ENCODE measurements around the gene ULK4.

The ULK4 gene

GRCh38 chr3:41627477-41628087, 334.3 kb downstream of the ULK4 start:
- no peak for FAIRE-seq

GRCh38 chr3:41612853-41613252, 349.1 kb downstream of the ULK4 start:
- no peak for FAIRE-seq

GRCh38 chr3:41611008-41611407, 350.9 kb downstream of the ULK4 start:
- no peak for FAIRE-seq

GRCh38 chr3:41608347-41608746, 353.6 kb downstream of the ULK4 start:
- no peak for FAIRE-seq

GRCh38 chr3:41603807-41604206, 358.1 kb downstream of the ULK4 start:
- no peak for FAIRE-seq

GRCh38 chr3:41602121-41602520, 359.8 kb downstream of the ULK4 start:
- no peak for FAIRE-seq

GRCh38 chr3:41601404-41601987, 360.4 kb downstream of the ULK4 start:
- FAIRE-seq, result no peak

- no peak for FAIRE-seq
These were observed 361.3 kb downstream of the ULK4 start for GRCh38 chr3:41600616-41601015.

- no peak for FAIRE-seq
These were observed 362.8 kb downstream of the ULK4 start for GRCh38 chr3:41599127-41599484.

GRCh38 chr3:41598402-41599126, 363.3 kb downstream of the ULK4 start:
- no peak for FAIRE-seq

GRCh38 chr3:41593774-41594173, 368.1 kb downstream of the ULK4 start:
- FAIRE-seq, result no peak

- no peak for FAIRE-seq
These were observed 369.0 kb downstream of the ULK4 start for GRCh38 chr3:41592753-41593510.

GRCh38 chr3:41583014-41583413, 378.9 kb downstream of the ULK4 start:
- no peak for FAIRE-seq

GRCh38 chr3:41581700-41582099, 380.2 kb downstream of the ULK4 start:
- no peak for FAIRE-seq

GRCh38 chr3:41580274-41580959, 381.5 kb downstream of the ULK4 start:
- FAIRE-seq, result no peak

- no peak for FAIRE-seq
These were observed 382.0 kb downstream of the ULK4 start for GRCh38 chr3:41579861-41580260.

GRCh38 chr3:41578798-41579197, 383.1 kb downstream of the ULK4 start:
- no peak for FAIRE-seq

- FAIRE-seq, result no peak
These were observed 386.2 kb downstream of the ULK4 start for GRCh38 chr3:41575724-41576123.

- FAIRE-seq, result no peak
These were observed 387.0 kb downstream of the ULK4 start for GRCh38 chr3:41574900-41575299.

- FAIRE-seq, result no peak
These were observed 388.3 kb downstream of the ULK4 start for GRCh38 chr3:41573591-41573990.

- FAIRE-seq, result no peak
These were observed 389.8 kb downstream of the ULK4 start for GRCh38 chr3:41572092-41572491.

GRCh38 chr3:41569632-41570305, 392.1 kb downstream of the ULK4 start:
- FAIRE-seq, result no peak
